DOHH2 (cell line): ENCODE data around the gene TANGO2.

Experiments used
- CTCF ChIP-seq: fragments of 200-600 bp; sonication (generic); IDR thresholded peaks from one replicate; pipeline ENCODE4 v1.5.1; 2014; ENCODE audit warnings: antibody characterized with exemption, mild to moderate bottlenecking, low read depth, low read length; ENCODE audit not compliant: poor library complexity, severe bottlenecking
- EZH2phosphoT487 ChIP-seq: fragments of 200-600 bp; sonication (generic); IDR thresholded peaks from 2 replicates; pipeline ENCODE4 v1.6.1; 2017; ENCODE audit warnings: borderline replicate concordance, mild to moderate bottlenecking, antibody characterized with exemption, low read length, moderate library complexity, mixed read lengths

GRCh38 chr22:20015971-20016733 is 4.8 kb upstream of the TANGO2 start:
- TF ChIP-seq CTCF (no peak), EZH2phosphoT487 (peak; percentile 83; the same call in 1 of the 2 replicates)
